Upper lobe of left lung (tissue), 4 donors: ENCODE measurements around the gene NCLN.

Experiments
- CTCF ChIP-seq, 6 experiments: fragments of 450-650 bp in 4 of 6; fragments of 200-600 bp in 2 of 6; sonication (generic) in 2 of 6; IDR thresholded peaks; one replicate each; pipeline ENCODE4 v1.5.1; 2016 to 2019; ENCODE audit warnings: antibody characterized with exemption in 6 of 6
- EP300 ChIP-seq, 4 donors: sonication (generic); formaldehyde crosslinking; IDR thresholded peaks; one replicate each; pipeline ENCODE4 v1.5.1; 2017; ENCODE audit warnings: antibody characterized with exemption in 4 of 4, control low read depth in 2 of 4
- POLR2A ChIP-seq, 4 donors: fragments of 450-650 bp; IDR thresholded peaks; one replicate each; pipeline ENCODE4 v1.5.1; 2016 to 2017; ENCODE audit warnings: antibody characterized with exemption in 4 of 4, mild to moderate bottlenecking in 2 of 4
- POLR2AphosphoS5 ChIP-seq, 2 donors: sonication (generic); formaldehyde crosslinking; IDR thresholded peaks; one replicate each; pipeline ENCODE4 v1.5.1; 2017; ENCODE audit warnings: antibody characterized with exemption in 2 of 2

GRCh38 chr19:3135961-3136683 lies 49.6 kb upstream of the NCLN start, which contains the start of gene GNA15:
- no peak for TF ChIP-seq CTCF (IDR thresholded peaks at IDR 0.05)
- peak in 1 of 4 donors; percentile 58 for TF ChIP-seq POLR2A (IDR thresholded peaks at IDR 0.05)
- TF ChIP-seq EP300 (IDR thresholded peaks at IDR 0.05): no peak
- TF ChIP-seq POLR2AphosphoS5 (IDR thresholded peaks at IDR 0.05): peak; percentile 37 to 56
